Lower leg skin (tissue), 4 donors: ENCODE data around the gene CPVL. TPM values are rescaled to one million over a fixed set of nuclear protein-coding genes. Genes with fewer than 3 reads are reported as not detected.

Source experiments
- DNase-seq, 2 donors: peaks; one replicate each; pipeline ENCODE4 v3.0.0-alpha.2; 2019; ENCODE audit warnings: low spot score in 2 of 2
- H3K4me3 ChIP-seq: fragments of 200-600 bp; sonication (generic); 2 replicates; pipeline ENCODE4 v1.5.1; 2017; ENCODE audit warnings: mild to moderate bottlenecking, low read depth; ENCODE audit not compliant: poor library complexity, severe bottlenecking
- CTCF ChIP-seq, 3 donors: fragments of 450-650 bp; IDR thresholded peaks; one replicate each; pipeline ENCODE4 v1.5.1; 2016; ENCODE audit warnings: antibody characterized with exemption in 3 of 3, mild to moderate bottlenecking in 3 of 3, moderate library complexity in 2 of 3
- POLR2A ChIP-seq, 2 donors: fragments of 450-650 bp; IDR thresholded peaks; one replicate each; pipeline ENCODE4 v1.6.1; 2016 to 2017; ENCODE audit warnings: antibody characterized with exemption in 2 of 2, mild to moderate bottlenecking in 1 of 2, moderate library complexity in 1 of 2
- WGBS, 2 donors: methylation state at CpG; one replicate each; pipeline ENCODE4 v1.1.5; 2018; 5-methylcytosine and 5-hydroxymethylcytosine counted together
- intact Hi-C: fragments of 100-400 bp; cut with DNase I; formaldehyde crosslinking; loops from one replicate; pipeline ENCODE4 v1.15.0; 2023; ENCODE audit warnings: low total_unique reads
- total RNA-seq, 4 donors: library from RNA; depleted of rRNA; stranded (reverse); fragments of >200 nt; gene quantifications; one replicate each; pipeline ENCODE4 v1.1.0, GENCODE V29; 2016

CPVL gene
- total RNA-seq, 4 donors from 2014 or later: 8.8 to 17.5 (median 12.6) TPM

DNA sequence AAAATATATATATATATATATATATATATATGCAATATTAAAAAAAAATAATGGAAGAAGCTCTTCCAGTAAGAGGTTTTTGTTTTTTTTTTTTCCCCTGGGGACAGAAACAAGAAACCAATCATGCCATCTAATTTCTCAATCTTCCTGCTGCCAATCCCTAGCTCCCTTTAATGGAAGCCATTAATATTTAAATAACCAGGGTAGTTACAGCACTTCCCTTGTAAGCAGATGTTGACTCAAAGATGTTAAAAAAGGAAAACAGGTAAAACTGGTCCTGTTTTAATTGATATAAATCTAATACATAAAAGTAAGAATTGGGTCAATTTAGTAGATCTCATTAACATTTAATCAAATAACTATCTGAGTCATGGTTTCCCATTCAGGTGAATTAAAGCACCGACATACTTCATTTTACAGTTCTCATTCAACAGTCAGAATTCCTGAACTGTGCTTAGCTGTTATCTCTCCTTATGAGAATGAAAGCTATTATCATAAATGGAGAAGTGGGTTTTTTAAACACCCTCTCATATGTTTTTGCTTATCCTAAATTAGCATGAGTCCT, 22.6 kb downstream of the CPVL start:
- H3K4me3 ChIP-seq: no peak overlapping the region
- intact Hi-C loops: no loop called here
- WGBS, 2 donors: 39 to 40% methylated on average over 1 of the region's 1 CpG
- TF ChIP-seq POLR2A (IDR thresholded peaks at IDR 0.05) (no peak), CTCF (IDR thresholded peaks at IDR 0.05) (no peak)
- no peak for DNase-seq

- TF ChIP-seq CTCF (IDR thresholded peaks at IDR 0.05) (no peak), POLR2A (IDR thresholded peaks at IDR 0.05) (no peak)
- DNase-seq: no peak
- intact Hi-C loops: no loop called here
- 77 to 80% methylated on average over 2 of the region's 2 CpGs for WGBS, 2 donors
- H3K4me3 ChIP-seq: no peak overlapping the region
These were observed 23.6 kb downstream of the CPVL start for GRCh38 chr7:29122759-29123158.

- no peak for TF ChIP-seq POLR2A (IDR thresholded peaks at IDR 0.05)
- TF ChIP-seq CTCF (IDR thresholded peaks at IDR 0.05): no peak
- H3K4me3 ChIP-seq: no peak overlapping the region
- DNase-seq: no peak
- WGBS, 2 donors: 64 to 77% methylated on average over 5 of the region's 5 CpGs
- intact Hi-C loops: no loop called here
These were observed 24.3 kb downstream of the CPVL start for GRCh38 chr7:29122081-29122480.

DNA sequence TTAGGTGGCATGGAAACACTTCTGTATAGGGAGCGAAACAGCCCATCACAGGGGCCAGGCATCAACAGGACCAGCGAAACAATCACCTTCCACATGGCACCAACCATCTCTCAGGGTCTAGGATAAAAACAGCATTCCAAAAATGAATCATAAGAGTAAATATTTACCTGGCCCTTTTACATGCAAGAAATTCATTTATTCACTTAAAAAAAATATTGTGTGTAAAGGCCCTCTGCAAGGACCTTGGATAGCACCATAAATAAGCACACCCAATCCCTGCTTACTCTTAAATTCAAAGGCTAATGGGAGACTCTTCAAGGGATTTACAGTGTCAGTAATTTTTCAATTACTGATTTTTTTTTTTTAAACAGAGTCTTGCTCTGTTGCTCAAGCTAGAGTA, 25.4 kb downstream of the CPVL start:
- WGBS, 2 donors: 81 to 93% methylated on average over 2 of the region's 2 CpGs
- DNase-seq: no peak
- H3K4me3 ChIP-seq: no peak overlapping the region
- intact Hi-C loops: no loop called here
- TF ChIP-seq CTCF (IDR thresholded peaks at IDR 0.05) (no peak), POLR2A (IDR thresholded peaks at IDR 0.05) (no peak)

DNA sequence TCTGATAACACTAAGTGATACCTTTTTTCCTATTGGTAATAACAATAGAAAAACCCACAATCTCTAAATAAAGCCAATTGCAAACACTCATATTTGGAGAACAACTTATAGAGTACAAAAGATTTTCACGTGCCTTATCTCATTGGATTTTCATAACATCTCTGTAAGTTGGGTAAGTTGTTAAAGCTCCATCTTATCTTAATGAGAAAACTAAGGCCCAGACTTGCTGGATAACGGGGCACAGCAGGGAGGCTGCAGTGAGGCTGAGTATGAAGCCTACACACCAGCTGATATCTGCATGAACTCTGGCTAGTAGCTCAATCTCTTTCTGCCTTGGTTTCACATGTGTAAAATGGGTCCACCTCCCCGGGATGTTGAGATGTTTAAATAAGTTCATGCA, 26.8 kb downstream of the CPVL start:
- no peak overlapping the region for H3K4me3 ChIP-seq
- no peak for DNase-seq
- intact Hi-C loops: loop anchor here (10.0 kb wide), 1 partner anchor 285 kb away; no protein-coding TSS in a partner anchor
- TF ChIP-seq POLR2A (IDR thresholded peaks at IDR 0.05): no peak
- no peak for TF ChIP-seq CTCF (IDR thresholded peaks at IDR 0.05)
- WGBS, 2 donors: 87 to 95% methylated on average over 3 of the region's 3 CpGs
